HG03457 (cell line): ENCODE data around the gene OR52I2.

Source experiments
- ATAC-seq: cut with Tn5 transposase; IDR thresholded peaks from one replicate; pipeline ENCODE4 v1.9.1; 2021; ENCODE audit warnings: moderate number of reproducible peaks; ENCODE audit not compliant: unreplicated experiment

OR52I2 gene

DNA sequence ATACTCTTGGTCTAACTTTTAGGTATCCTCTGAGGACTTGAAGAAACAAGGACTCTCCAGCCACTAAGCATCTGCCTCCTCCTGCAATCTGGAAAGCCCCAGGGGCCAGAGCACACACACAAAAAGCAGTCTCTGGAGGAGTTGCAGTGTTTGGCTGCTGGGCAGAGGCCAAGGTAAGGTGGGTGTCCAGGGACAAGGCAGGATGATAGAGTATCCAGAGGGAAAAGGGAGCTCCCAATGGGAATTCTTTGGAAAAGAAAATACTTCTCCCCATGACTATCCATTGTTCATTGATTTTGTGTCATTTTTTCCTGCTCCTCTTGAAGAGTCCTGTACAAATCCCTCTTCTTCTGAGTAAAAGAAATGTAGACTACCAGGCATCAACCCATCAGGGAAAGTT, at the start of gene OR52I2:
Gene OR52I2 (plus strand): TSS at position 301 of the 400 bp plus-strand sequence.
- no peak for ATAC-seq

DNA sequence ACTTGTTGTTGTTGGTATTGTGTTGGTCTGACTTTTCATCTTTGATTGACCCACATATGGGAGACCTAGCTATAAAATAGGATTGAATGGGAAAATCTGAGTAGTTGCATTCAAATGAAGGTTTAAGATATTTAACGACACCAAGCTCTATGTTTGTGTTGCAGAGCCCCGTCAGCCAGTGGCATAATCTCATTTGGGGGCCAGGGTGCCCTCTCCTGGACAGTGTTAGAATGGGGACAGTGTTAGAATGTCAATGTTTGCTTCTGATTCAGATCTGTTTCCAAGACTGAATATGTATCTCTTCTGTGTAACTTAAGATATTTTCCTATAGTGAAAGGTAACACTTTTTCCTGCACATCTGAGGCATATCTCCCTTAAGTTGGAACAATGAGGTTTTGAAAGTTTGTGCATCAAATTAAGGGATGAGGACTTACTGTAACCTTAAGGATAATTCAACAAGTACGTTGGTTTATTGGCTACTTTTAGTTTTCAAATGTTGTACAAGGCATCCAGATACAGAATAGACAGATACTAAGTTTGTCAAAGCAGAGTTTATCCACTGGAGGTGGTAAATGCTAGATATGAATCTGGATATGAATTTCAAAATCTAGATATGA, 41.8 kb upstream of the OR52I2 start:
- ATAC-seq: no peak

DNA sequence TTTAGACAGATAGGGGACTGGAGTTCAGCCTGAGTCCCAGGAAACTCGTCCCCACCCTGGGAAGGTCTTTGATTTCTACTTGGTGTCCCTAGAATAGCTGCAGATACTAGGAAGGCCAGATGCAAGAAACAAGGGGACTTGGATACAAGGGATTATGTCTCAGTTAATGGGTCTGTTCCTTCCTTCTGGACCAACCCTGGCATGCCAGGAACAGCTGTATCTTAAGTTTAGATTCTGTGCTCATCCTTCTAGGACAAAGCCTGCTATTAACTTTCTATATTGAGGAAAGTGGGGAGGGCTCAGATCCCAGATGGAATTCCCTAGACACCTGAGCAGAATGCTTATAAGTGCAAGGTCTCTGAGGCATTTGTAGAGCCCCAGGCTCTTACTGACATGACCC, 40.5 kb upstream of the OR52I2 start:
- no peak for ATAC-seq

DNA sequence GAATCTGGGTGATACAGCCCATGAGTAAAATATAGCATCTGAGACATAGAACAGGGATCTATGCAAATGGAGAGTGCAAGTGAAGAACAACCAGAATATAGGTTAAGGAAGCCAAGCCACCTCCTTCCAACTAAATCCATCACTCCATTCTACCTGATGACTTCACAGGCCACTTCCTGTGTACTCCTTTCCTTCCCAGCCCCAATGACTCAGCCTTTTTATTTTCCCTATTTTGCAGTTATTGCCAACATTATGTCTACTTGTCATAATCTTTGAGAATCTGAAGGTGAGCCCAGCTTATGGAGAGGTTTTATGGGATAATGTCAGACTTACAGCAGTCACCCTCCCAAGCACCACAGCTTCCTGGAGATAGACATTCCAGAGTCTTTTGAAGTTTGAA, 38.0 kb upstream of the OR52I2 start:
- ATAC-seq: no peak

DNA sequence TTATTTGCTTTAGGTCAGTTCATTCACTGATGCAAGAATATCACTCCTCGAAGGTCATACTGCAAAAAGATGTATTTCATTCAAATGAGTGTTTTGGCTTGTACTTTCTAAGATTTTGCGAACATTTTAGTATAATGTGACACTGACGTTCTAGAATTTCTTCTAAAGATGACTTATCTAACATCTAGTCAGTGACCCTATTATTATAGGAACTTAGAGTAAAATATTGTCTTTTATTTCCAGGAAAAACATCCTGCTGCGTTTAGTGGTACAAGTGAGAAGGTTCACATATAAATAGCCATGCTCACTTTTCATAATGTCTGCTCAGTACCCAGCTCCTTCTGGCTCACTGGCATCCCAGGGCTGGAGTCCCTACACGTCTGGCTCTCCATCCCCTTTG, 36.7 kb upstream of the OR52I2 start, which contains the start of gene OR52M1:
Gene OR52M1 (plus strand): TSS at position 301 of the 400 bp plus-strand sequence. CDS start 0 bp downstream, at position 301.
- no peak for ATAC-seq

DNA sequence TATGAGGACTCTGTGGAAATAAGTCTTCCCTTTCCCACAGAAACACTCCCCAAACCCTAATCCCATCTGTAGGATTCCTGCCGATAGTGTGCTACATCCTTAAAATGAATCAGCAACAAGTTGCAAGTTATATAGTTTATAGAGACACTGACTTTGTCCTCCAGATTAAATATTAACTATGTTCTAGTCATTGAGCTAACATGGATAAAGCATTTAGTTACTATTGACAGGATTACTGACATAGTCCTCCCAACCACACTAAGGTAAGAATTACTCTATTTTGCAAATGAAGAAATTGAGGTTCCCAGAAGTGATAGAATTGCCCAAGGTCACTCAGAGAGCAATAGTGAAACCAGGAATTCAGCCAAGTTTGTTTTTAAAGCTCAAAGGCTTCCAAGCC, 34.7 kb upstream of the OR52I2 start:
- ATAC-seq: no peak

DNA sequence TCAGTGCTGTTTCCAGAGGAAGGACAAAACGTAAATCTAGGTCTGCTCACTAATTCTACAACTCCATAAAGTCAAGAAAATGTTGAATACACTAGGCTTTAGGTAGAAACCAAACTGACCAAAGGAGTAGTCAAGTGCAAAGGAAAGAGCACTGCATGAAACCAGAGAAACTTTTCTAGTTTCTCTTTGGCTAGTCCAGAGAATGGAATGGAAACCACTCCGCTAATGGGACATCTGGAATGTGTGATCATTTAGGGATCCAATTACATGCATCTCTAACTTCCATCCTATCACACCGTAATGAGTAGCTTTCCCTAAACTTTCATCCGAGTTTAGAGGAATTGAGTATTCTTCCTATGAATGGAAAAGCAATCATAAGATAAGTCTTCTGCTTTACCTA, 34.1 kb upstream of the OR52I2 start:
- no peak for ATAC-seq

DNA sequence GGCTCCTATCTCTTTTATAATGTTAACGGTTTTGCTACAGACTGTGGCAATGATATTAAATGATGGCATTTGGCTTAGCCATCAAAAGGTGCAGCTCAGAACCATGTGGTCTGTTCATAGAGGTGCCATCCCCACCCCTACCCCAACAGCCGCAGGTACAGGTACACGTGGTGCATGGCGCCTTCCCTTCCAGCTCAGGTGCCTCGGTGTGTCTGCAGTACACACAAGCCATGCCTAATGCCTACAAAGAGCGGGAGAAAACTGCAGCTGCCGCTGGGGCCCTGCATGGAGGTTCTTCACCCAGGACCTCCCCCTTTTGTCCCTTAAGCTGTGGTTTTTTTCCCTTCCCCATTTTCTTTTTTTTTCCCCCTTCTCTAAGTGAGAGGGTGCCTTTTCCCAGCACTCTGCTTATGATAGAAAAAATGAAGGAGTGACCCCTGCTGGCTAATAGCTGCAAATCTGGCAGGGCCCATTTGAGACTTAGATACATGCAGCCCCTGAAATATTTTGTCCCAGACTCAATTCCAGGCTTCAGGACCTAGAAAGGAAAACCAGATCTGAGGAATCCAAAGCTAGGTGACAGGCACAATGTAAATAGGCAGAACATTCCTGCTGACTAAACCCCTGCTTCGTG, 30.1 kb upstream of the OR52I2 start:
- no peak for ATAC-seq

DNA sequence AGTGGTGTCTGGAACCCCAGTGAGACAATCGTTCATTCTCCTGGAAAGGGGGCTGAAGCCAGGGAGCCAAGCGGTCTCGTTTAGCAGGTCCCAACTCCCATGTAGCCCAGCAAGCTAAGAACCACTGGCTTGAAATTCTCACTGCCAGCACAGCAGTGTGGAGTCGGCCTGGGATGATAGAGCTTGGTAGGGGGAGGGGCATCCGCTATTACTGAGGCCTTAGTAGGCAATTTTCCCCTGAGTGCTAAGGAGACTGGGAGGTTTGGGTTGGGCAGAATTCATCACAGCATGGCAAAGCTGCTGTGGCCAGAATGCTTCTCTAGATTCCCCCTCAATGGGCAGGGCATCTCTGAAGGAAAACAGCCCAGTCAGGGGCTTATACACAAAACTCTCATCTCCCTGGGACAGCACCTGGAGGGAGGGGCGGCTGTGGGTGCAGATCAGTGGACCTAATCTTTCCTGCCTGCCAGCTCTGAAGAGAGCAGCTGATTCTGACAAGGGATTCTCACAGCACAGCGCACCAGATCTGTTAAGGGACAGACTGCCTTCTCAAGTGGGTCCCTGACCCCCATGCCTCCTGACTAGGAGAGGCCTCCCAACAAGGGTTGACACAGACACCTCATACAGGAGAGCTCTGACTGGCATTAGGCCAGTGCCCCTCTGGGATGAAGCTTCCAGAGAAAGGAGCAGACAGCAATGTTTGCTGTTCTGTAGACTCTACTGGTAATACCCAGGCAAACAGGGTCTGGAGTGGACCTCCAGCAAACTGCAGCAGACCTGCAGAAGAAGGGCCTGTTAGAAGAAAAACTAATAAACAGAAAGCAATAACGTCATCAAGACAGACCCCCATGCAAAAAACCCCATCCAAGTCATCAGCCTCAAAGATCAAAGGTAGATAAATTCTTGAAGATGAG, 21.8 kb upstream of the OR52I2 start:
- no peak for ATAC-seq

DNA sequence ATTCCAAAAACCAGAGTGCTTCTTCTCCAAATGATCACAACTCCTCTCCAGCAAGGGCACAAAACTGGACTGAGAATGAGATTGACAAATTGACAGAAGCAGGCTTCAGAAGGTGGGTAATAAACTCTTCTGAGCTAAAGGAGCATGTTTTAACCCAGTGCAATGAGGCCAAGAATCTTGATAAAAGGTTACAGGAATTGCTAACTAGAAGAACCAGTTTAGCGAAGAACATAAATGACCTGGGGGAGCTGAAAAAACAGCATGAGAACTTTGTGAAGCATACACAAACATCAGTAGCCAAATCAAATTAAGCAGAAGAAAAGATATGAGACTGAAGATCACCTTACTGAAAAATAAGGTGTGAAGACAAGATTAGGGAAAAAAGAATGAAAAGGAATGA, 21.1 kb upstream of the OR52I2 start:
- ATAC-seq: no peak

DNA sequence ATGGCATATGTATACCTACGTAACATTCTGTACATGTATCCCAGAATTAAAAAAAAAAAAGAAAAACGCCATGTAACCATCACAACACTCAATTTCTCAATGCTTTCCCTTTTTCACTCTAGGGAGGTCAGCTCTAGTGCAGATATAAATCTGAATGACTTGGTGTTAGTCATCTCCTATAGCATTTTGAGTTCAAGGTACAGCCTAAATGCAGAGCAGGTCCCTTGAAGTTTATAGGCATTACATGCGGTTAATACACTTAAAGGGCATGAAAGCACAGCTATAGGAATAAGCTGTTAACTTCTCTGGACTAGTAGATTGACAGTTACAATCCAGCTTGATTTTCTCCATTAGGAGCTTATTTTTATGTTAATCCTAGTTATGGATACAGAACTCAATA, 16.2 kb upstream of the OR52I2 start:
- no peak for ATAC-seq

DNA sequence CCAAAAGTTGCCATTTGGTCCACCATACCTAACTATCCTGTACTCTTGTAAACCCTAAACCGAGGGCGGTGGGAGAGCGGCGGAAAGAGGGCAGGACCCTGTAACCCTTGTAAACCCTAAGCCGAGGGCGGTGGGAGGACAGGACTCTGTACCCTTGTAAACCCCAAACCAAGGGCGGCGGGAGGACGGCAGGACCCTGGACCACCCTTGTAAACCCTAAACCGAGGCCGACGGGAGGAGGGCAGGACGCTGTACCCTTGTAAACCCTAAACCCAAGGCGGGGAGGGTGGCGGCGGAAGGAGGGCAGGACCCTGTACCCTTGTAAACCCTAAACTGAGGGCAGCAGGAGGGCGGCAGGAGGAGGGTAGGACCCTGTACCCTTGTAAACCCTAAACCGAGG, 12.5 kb upstream of the OR52I2 start:
- ATAC-seq: no peak

DNA sequence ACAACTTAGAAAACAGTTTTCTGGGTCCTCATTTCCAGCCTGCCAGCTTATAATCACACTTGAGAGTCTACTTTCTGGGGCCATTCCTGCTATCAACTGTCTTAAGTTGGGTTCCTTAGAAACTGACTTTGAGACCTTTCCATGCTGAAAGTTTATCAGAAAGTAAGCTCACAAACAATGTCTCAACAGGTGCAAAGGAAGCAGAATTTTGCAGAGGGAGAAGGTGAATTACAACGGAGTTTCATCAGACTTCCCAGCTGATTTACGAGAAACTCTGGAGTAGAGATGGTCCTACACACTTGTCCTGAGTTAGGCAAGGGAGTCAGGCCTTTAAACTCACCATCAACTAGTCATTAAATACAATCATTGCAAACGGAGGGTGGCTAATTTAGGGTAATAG, 4.7 kb upstream of the OR52I2 start:
- no peak for ATAC-seq

DNA sequence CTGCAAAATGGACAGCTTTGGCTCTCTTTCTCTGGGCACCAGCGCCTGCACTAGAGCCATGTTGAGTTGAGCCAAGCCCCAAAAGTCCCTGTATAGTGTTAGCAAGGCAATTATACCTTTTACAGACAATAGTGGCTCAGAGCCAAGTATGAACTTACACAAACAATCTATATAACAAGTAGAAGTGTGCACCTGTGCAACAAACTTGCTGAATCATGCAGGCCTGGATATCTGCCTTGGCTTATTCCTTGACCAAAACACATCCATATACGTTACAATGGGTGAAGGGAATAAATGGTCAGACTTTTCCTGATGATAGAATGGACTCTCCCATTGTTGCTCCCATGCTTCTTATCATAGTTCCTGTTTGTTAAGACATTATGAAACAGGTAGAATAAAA, 3.8 kb upstream of the OR52I2 start:
- ATAC-seq: no peak

DNA sequence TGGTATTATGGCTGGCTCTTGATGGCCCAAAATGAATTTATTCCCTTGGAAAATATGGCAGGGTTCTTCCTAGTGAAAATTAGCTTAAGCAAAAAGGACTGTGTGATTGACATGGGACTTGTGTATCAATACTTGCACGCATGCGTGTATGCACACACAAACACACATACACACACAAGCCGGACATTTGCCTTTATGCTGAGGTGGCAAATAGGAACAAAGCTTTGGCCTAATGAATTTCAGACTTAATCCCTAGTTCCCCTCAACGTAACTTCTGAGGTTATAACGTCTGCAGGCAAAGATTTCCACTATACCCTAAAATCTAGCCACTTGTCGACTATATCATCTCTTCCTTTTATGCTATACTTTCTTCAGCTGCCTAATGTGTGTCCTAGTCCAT, 2.9 kb upstream of the OR52I2 start:
- ATAC-seq: no peak

DNA sequence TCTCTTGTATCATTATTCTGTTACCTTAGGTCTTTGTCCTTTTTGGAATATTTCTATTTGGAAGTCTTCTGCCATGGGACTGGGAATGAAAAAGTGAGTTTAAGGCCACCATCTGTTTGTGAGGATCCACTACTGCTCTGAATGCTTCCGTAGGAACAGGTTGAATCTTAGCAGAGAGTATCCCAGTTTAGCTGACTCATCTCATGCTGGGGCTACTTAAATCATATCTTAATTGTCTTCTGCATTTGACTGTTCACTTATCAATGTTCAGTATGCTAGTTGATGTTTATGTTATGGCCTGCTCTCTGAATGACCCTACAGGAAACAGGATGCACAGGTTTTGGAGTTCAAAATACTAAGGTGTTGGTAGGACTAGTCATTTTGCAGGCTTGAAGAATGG, 1.4 kb upstream of the OR52I2 start:
- ATAC-seq: no peak

DNA sequence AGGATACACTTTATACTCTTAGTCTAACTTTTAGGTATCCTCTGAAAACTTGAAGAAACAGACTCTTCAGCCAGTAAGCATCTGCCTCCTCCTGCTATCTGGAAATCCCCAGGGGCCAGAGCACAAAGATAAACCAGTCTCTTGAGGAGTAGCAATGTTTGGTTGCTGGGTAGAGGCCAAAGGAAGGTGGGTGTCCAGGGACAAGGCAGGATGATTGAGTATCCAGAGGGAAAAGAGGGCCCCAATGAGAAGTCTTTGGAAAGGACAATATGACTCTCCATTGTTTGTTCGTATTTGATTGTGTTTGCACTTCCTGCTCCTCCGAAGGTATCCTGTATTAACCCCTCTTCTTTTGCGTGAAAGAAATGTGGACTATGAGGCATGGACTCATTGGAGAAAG, 7.5 kb downstream of the OR52I2 start:
- no peak for ATAC-seq

DNA sequence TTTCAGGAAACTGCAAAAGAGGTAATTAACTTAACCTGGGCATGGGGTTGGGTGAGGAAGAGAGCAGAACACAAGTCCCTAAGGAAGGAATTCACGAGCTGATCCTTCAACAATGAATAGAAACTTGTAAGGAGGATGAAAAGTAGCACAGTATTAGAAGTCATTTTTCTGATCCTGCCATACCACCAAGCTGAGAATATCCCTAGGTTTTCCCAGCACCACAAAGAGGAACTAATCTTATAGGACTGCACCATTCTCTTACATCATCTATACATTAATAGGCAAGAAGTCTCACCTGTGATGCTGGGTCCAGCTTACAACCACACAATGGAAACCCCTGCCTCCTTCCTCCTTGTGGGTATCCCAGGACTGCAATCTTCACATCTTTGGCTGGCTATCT, 12.2 kb downstream of the OR52I2 start, which contains the start of gene OR52I1:
Gene OR52I1 (plus strand): TSS at position 301 of the 400 bp plus-strand sequence. CDS start 0 bp downstream, at position 301.
- no peak for ATAC-seq

DNA sequence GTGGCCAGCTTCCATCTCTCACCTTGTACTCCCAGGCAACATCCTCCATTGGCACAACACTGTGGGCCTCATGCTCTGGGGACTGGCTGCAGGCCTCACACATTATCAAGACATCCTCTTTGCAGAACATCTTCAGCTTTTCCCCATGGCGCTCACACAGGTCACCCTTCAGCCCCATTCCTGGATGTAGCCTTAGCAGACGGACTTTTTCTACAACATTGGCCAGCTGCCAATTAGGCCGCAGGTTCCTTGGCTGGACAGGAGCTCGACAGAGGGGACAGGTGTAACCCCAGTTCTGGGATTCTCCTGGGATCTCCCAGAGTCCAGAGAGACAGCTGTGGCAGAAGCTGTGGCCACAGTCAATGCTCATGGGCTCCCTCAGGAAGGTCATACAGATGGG, 23.5 kb downstream of the OR52I2 start:
- ATAC-seq: no peak

DNA sequence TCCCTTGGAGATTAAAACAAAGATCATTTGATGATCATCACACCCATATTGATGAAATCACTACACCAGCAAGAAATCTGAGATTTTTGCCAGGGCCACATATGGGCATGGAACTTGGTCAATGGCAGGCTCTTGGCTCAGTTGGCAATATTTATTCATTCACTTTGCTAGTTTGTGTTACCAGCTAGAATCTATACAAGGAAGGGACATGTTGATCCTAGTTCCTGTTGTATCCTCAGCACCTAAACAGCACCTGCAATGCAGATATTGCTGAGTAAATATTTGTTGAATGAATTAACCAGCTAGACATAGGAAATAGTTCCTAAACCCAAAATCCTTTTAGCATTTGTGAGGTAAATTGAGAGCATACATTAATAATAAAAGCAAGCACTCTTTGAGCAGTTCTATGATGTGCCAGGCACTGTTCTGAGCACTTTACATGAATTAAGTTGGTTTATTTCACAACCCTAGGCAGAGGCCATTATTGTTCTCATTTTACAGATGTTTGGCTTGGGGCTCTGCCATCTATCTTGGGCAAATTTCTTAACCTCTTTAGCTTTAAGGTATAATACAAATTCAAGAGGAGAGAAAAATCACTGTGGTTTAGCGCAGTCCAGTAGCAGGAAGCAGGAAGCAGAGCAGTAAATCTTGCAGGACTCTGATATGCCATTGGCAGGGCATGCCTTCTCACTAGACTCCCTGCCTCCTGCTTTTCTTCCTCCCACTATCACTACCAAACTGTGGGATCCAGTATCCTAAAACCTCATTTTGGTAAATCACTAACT, 24.9 kb downstream of the OR52I2 start:
- ATAC-seq: no peak

DNA sequence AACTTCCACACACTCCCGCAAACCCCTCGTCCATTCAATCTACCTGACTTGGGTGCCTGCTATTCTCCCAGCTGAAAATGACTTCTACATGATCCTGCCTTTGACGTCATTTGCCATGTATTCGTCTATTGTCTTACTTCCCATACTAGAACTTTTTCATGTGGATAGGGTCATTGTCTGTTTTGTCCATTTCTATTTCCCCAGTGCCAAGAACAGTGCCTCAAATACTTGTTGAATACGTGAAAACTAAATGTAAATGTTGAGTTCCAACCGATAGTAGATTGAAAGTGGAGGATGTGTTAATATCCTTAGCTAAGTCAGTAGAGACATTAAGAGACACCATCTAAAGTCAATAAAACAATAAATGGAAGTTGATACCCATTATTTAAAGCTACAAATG, 25.6 kb downstream of the OR52I2 start:
- no peak for ATAC-seq
